NOMO-1 treated with dmso at 0.1 percent for 144 hours (cell line): Measurements from ENCODE around the gene NFRKB.

Experiments
- DNase-seq: peaks from one replicate; lab custom pipeline; 2025; ENCODE audit not compliant: unreplicated experiment; lab: John Stamatoyannopoulos, UW

Gene NFRKB

DNA sequence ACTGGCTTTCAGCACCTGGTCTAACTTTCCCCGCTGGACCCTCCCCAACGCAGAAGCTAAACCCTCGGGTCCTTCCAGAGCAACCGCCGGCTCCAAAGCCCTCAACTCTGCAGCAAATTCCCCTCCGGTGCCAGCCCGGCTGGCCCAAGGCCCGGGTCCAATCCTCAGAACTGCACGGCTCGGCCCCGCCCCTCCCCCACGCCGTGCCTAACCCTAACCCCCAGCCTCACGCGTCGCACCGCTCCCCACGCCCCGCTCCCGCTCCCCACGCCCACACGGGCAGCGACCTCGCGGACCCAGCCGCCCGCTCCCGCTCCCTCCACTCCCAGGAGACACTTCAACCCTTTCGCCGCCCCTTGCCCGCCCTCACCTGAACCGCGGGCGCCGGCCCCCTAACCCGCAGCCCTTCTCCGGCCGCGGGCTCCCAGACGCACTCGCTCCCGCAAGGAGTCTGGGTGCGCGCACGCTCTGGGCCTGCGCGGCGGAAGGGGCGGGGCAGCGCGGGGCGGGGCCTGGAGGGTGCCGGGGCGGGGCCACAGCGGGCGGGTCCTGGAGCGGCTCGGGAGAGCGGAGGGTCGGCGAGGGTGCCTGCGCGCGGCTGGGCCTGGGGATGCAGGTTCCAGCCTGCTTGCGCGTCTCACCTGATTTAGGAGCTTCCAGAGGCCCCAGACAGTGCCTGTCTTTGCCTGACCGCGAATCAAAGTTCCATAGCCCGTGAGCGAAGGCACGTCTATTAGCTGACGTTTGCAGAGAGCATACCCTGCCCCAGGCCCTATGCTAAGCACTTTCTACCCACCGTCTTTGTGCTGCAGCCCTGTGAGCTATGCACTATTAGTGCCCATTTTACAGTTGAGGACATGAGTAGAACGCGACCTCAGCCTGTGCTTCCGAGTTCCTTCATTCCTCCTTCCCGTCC lies at the start of gene NFRKB:
Gene NFRKB, minus strand, starts transcription at position 453 of the 916 bp plus-strand sequence. CDS start 2,729 bp downstream, outside the sequence.
- peak; percentile 75 for DNase-seq

DNA sequence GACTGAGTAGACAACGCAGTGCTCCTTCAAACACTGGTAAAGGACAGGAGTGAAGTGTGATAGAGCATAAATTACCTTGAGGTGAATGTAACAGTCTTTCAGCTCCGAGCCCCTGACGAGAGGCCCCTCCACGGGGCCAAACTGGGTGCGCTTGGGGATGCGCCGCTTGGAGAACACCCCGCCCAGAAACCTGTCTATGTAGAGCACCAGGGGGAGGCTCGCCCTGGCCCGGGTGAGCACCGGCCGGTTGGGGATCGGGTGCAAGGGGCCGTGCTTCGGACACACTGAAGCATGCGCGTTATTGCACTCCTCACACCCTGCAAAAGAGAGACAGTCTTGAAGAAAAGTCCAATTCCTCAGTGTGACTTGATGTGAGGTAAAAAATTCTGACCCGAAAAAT lies 49.3 kb upstream of the NFRKB start:
- no peak for DNase-seq

DNA sequence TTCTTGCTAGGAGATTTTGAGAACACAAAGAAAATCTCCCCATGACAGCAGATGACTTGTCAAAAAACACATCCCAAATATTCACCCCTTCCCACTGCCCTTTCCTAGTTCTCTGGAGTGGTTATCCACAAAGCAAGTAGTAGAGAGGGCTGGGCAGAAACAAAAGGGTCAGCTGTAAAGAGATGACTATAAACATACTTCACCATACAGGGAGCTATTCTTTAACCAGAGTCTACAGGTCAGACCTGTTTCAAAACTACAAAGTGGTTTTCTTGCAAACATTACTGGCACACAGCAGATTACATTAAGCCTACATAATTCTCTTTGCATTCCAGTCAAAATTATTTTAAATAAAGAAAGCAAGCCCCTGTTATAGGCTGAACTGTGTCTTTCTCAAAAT lies 47.7 kb upstream of the NFRKB start:
- DNase-seq, result no peak

DNA sequence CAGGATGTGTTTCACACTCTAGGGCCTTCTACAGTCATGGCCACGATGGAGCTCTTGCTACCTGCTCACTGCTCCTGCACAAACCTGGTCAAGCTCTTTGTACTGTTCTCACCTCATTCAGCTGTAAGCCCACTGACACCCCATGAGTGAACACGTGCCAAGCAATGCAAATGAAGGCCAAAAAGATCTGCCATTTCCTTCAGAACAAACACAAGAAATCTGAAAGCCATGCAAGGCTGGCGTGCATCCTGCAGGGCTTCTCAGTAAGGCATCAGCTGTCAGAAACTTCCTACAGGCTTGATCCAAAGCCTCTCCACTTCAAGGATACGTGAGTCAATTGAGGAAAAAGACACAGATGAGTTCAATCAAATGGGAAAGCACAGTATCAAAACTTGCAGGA lies 44.1 kb upstream of the NFRKB start:
- DNase-seq, result no peak

DNA sequence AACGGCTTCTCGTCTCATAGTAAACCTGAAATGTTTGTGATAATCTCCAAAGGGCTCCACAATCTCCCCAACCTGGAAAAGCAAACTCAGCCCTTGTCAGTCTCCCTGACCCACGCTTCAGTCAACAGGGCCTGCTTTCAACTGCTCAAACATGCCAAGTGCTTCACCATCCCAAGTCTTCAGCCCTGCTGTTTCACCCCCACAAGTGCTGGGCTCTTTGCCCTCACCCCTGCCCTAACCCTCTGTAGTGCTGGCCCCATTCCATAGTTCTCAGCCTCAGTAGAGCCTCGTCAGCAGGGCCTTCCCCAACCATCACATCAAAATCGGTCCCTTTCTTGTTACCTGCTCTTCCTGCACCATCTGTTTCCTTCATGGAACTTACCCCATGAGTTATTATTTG lies 43.4 kb upstream of the NFRKB start:
- no peak for DNase-seq

DNA sequence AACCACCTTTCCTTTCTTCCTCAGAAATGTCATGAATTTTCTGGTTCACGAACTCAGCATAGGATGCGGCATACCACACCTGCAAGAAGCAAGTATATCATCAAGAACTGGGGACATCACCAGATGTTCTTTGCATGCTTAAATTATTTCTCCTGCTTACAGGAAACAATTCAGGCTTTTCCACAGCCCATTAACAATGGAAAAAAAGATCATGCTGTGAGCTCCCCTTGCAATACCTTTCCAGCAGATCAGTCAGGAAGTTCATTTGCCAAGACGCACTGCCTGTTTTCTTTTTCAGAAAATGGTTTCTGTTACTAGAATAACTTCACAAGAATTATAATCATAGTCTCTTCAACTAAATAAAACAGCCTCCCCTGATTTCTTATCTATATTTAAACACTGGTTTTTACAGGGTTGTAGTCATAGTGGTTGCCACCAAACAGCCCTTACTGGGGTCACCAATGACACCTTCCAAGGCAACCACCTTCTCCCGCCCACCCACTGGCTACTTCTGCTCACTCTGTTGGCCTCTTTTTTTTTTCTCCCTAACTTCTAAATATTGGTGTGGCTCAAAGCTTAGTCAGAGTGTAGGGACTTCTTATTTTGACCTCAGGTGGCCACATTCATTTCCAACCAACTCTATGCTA lies 42.3 kb upstream of the NFRKB start:
- no peak for DNase-seq

DNA sequence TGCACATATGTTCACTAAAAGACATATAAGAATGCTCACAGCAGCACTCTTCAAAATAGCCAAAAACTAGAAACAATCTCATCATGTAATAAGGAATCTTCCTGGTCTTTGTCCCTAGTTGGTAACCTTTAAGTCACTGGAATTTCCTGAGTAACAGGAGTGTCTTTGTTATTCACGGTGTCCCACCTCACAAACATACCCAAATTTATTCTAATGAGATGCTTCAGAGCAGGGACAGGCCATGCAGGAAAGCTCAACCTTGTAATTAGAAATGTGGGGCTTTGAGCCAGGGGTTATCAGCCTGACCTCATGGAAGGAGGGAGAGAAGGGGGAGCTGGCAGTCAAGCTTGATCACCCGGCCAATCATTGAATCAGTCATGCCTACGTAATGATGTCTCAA lies 40.3 kb upstream of the NFRKB start:
- no peak for DNase-seq

DNA sequence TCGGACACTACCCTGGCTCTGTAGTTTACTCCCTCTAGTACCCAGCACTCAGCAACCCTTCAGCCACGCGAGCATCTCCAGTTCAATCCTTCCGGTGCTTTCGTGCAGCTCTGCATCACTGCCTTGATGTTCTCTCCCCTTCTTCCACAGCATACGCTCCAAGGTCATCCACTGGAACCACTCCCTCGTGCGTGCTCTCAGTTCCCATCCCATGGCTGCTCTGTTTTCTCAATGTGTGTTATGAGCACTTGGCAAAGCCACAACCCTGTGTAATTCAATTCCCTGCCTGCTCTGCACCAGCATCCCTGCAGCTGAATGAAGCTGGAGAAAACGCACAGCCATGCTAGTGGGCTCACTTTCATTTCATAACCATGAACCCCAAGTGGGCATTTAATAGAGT lies 38.5 kb upstream of the NFRKB start:
- no peak for DNase-seq

DNA sequence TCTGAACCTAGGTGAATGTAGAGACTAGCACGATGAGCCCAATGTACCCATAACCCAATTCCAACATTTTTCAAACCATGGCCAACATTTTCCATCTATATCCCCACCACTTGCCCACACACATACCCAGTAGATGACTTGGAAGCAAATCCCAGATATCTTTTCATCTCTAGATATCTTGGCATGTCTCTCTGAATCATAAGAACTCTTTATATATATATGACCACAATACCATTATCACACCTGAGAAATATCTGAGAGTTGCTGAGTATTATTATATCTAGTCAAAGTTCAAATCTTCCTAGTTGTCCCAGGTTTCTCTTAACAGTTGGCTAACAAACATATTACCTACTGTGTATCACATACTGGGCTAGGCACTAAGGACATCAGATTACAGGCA lies 37.9 kb upstream of the NFRKB start:
- no peak for DNase-seq

DNA sequence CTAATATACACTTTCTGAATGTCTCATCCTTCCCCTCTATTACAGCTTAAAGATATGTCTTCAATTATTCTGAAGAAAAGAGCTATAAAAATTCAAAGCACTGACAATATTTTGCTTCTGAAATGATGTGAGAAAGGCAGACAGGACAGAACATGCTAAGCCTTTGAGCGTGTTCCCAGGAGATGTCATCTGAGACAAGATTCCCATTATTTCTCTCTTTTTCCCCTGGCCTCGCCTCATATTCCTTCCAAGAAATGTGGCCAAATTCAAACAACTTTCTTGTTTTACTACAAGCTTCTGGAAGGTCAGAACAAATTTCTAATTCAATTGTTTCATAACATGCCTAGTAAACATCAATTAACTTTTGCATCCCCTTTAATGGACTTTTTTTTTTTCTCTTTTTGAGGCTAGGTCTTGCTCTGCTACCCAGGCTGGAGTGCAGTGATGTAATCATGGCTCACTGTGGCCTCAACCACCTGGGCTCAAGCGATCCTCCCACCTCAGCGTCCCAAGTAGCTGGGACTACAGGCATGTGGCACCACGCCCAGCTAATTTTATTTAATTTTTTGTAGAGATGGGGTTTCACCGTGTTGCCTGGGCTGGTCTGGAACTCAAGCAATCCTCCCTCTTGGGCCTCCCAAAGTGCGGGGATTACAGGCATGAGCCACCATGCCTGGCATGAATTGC lies 37.1 kb upstream of the NFRKB start:
- DNase-seq, result no peak

DNA sequence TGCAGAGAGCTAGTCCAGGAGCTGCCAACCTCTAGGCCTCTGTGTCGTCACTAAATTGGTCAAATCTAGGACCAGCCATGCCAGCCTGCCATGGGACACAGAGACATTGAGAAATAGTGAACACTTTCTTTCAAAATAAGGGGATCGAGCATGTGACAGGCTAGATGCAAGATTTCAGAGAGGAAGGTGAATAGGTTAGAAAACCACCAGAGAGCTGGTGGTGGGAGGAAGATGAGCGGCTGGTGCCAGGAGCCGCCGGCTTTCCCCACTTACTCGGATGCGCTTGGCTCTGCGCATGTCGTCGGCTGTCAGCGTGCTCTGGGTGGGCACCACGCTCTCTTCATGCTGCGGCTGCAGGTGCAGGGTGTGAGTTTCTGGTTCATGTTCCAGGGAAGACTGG lies 35.4 kb upstream of the NFRKB start:
- DNase-seq, result peak; percentile 35

DNA sequence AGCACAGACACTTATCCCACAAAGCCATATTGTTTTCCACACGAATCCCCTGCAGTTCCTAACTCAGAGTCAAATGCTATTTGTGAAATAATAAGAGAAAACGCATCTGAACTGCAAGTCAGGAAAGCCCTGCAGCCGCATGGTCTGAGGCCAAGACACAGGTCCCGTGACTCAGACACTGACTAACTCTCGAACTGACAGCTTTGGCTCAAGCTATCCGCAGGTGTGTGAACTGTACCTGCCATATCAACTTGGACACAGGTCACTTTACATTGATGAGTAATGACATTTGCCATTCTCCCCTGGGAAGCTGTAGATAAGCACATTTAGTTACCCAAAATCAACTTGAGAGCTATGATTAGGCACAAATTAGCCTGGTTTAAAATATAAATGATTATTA lies 34.9 kb upstream of the NFRKB start:
- DNase-seq, result no peak

DNA sequence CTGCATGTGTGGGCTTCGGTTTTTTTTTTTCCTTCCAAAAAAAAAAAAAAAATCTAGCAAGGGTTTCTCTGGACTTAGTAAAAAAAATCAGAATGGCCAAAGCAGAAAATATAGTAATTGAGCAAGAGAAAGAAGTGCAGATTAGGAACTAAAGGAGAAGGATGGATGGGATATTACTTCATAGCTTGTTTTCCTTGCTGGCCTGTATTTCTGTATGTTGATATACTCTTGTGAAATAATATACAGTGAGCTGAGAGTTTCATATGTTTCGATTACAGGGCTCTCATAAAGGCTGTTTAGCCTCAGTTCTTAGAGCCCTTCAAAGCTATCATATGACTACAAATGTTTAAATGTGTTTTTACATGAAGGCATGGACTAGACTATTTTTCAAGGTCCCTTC lies 34.3 kb upstream of the NFRKB start:
- peak; percentile 25 for DNase-seq

DNA sequence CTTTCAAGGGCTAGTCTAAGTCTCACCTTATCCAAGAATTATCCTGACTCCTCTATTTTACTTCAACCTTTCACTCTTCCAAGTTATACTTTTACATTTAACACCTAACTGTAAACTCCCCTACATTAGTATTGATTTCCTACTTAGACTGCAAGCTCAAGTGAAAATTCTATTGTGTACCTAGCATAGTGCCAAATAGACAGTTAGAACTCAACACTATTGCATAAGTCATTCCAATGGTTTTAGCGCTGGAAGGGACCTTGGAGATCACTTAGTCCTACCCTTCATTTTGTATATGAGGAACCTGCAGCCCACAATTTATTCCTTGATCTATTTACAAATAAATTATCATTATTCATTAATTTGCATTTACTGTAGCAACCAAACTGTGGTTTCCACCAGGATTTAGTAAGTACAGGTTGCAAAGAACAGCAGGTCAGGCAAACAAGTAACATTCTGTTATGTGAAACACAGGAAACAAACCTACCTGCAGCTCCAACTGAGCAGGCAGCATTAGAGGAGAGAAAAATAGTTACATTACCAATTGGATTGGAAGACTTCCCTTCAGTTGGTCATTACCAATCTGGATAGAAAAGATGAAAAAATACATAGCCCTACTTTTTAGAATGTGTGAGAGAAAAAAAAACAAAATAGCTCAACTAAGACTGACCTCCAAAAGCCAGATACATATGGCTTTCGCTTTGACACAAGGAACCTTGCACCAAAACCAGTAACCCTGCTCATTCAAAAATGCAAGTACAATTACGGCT lies 33.7 kb upstream of the NFRKB start:
- DNase-seq, result no peak

DNA sequence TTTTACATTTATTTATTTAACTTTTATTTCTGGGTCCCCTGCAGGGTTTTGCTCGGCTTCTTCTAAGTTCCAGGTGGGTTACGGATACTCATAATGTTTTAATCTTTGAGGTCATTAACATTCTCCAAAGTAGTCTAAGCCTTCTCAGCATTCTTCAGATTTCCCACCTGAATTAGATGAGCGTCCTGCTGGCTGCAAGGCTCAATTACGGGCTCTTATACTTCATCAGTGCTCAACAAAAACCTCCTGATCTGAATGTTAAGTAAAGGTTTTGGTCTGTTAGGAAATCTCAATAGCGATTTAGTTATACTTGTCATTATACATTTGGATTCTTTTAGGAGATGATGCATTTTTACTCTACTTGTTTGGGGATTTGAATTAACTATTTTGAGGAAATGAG lies 27.3 kb upstream of the NFRKB start:
- no peak for DNase-seq

DNA sequence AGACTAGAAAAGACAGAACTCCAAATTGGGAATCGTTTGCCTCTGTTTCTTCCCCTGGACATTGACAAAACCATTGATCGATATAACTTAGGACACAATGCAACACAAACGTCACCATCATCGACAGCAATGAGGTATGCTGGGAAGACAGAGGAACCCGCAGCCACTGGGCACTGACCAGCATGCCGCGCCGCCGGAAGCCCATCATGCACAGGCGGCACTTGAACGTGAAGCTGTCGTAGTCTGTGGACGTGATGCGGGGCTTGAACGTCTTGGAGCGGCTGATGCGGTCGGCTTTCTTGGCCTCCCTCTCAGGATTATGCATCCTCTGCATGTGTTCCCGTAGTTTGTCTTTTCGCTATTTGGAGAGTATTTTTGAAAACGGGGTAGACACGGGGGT lies 23.0 kb upstream of the NFRKB start:
- no peak for DNase-seq

DNA sequence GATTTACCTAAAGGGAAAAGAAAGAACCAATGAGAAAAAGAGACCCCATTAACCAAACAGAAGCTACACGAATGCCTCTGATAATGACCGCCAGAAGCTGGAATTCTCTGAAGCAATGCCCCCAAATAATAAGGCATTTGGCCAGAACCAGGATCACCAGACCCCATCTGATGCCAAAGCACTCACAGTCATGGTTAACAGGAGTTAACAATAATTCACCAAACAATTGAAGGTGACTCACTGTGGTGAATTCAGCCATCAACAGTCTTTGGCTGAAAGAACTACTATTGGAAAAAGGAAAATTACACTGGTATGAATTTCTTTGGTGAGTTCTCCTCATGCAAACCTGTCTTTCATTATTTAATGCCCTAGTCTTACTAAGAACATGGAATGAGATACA lies 21.9 kb upstream of the NFRKB start:
- no peak for DNase-seq

DNA sequence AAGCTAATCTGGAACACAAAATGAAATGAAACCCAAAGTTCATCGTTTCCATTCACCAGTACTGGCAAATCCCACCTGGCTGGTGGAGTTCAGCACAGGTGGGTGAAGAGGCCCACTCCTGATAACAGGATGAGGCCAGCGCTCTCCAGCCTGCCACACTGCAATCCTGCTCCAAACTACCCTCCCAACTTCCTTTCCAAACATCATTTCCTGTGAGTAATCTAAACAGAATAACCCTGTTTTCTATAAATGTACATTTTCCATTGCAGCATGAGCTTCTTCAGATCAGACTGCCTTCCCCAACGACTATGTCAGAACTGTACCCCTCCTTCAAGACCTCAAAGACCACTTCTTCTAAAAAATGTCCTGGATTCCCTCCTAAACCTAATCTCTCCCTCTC lies 15.9 kb upstream of the NFRKB start:
- no peak for DNase-seq

DNA sequence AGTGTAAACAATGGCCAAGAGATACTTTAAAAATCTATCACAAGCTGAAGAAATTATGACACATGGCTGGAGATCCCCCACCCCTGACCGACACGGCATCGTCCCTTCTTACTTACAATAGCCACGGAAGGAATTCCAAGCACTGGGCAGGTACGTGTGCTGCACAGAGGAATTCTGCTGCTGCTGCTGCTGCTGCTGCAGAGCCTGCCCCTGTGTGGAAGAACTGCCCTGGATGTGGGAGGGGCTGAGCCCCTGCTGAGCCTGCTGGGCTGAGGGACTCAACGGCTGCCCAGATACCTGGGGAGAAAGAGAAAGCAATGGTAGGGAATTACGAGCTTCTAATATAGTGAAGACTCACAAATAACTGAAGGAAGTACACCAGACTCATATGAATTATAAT lies 15.0 kb upstream of the NFRKB start:
- DNase-seq, result no peak

DNA sequence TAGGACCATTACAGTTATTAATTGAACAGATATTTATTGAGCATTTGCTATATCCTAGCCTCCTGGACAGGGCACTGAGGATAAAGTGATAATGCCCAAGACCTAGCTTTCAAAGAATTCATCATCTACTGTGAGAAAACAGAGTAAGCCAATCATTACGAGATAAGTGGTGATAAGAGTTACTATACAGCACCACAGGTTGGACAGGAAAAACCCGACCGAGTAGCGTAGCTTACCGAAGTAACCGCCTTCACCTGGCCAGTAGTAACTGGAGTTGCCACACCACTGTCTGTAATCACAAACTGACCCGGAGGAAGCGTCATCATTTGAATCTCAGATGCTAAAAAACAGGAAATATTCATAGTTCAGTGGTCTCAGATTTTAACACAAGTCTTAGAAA lies 10.0 kb upstream of the NFRKB start:
- DNase-seq, result no peak

DNA sequence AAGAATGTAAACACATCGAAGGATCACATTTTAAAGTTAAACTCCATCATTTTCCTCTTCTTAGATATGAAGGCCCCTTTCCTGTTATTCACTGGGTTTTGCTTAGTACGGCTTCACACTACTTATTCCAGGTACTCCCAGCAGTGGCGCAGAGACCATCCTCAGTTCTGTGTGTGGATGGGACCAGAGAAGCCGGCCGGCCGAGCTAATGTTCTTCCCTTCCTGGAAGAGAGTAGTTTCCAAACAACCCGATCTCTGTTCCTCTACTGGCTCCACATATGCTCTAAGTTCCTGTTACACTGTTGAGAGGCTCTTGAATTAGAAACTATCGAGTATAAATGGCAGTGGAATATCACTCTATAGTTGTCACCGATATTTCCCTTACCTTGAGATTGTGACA lies 684 bp upstream of the NFRKB start:
- peak; percentile 11 for DNase-seq
